ENCODE measurements around the gene BTBD2. TPM values are rescaled to one million over a fixed set of nuclear protein-coding genes. Genes with fewer than 3 reads are reported as not detected.

Gene BTBD2
- polyA plus RNA-seq, 3 donors = 2.8 to 36.0 (median 3.3) TPM

- Histone ChIP-seq H3K4me3 (replicated peaks in 1 of 3; ENCODE audit: low read depth in 2 of 3, low read length in 3 of 3) (no peak overlapping the region), H3K27ac (ENCODE audit: low read depth in 1 of 2, low read length in 2 of 2) (no peak overlapping the region), H3K36me3 (replicated peaks in 1 of 2; ENCODE audit: control insufficient read depth in 1 of 2, insufficient read depth in 2 of 2, low read length in 2 of 2) (no peaks in the 10 kb centered on the region), H2AFZ (ENCODE audit: insufficient read depth, low read depth, low read length, poor library complexity, severe bottlenecking) (no peak overlapping the region), H4K20me1 (ENCODE audit: insufficient read depth, low read length) (peaks cover 7% of the 10 kb centered on the region), H3K4me2 (replicated peaks; ENCODE audit: extremely low read depth, low read length, poor library complexity, severe bottlenecking) (no peak overlapping the region), H3K9ac (ENCODE audit: insufficient read depth, low read length, poor library complexity, severe bottlenecking) (no peak overlapping the region), H3K79me2 (ENCODE audit: insufficient read depth, low read length) (no peaks in the 10 kb centered on the region), H3K9me3 (replicated peaks in 1 of 2; ENCODE audit: control insufficient read depth in 1 of 2, insufficient read depth in 1 of 2, low read length in 2 of 2) (no peaks in the 10 kb centered on the region), H3K27me3 (ENCODE audit: control insufficient read depth in 2 of 2, insufficient read depth in 2 of 2, low read length in 2 of 2) (no peaks in the 10 kb centered on the region), H3K4me1 (ENCODE audit: control insufficient read depth in 1 of 2, insufficient read depth in 2 of 2, low read length in 2 of 2) (peaks cover 29 to 32% of the 10 kb centered on the region in 2 donors)
- Mint-ChIP-seq H3K4me3 (no peak overlapping the region), H3K9me3 (no peaks in the 10 kb centered on the region), H3K4me1 (peaks cover 25% of the 10 kb centered on the region), H3K27ac (no peak overlapping the region), H3K36me3 (no peaks in the 10 kb centered on the region), H3K27me3 (ENCODE audit: low read depth in 3 of 3) (peaks cover 0 to 1% (median 0%) of the 10 kb centered on the region in 3 donors)
- 93% methylated on average over 12 of the region's 13 CpGs for WGBS (ENCODE audit: insufficient coverage)
- intact Hi-C loops (cut with micrococcal nuclease) = loop anchor here in 1 of 2 donors (5.0 kb wide), 1 partner anchor 33 kb away; the partner anchor contains the start of genes IZUMO4 and MOB3A
- TF ChIP-seq CTCF (IDR thresholded peaks at IDR 0.05) = no peak
- DNase-seq = no peak
These were observed 48.9 kb upstream of the BTBD2 start for GRCh38 chr19:2064395-2064787.

GRCh38 chr19:2063824-2064223 lies 48.3 kb upstream of the BTBD2 start:
- H3K4me2 ChIP-seq (replicated peaks; ENCODE audit: extremely low read depth, low read length, poor library complexity, severe bottlenecking) = no peak overlapping the region
- Mint-ChIP-seq H3K4me3 (no peak overlapping the region), H3K9me3 (no peaks in the 10 kb centered on the region), H3K27me3 (ENCODE audit: low read depth in 3 of 3) (peaks cover 0 to 1% (median 0%) of the 10 kb centered on the region in 3 donors), H3K4me1 (peaks cover 21% of the 10 kb centered on the region), H3K27ac (peak overlapping the region in 2 of 7 donors; percentile 30 to 49), H3K36me3 (no peaks in the 10 kb centered on the region)
- no peak overlapping the region for H3K4me3 ChIP-seq (replicated peaks in 1 of 3; ENCODE audit: low read depth in 2 of 3, low read length in 3 of 3)
- H2AFZ ChIP-seq (ENCODE audit: insufficient read depth, low read depth, low read length, poor library complexity, severe bottlenecking) = no peak overlapping the region
- H3K9me3 ChIP-seq (replicated peaks in 1 of 2; ENCODE audit: control insufficient read depth in 1 of 2, insufficient read depth in 1 of 2, low read length in 2 of 2) = no peaks in the 10 kb centered on the region
- no peak for DNase-seq
- no peaks in the 10 kb centered on the region for H3K27me3 ChIP-seq (ENCODE audit: control insufficient read depth in 2 of 2, insufficient read depth in 2 of 2, low read length in 2 of 2)
- intact Hi-C loops (cut with micrococcal nuclease) = loop anchor here in 1 of 2 donors (5.0 kb wide), 1 partner anchor 33 kb away; the partner anchor contains the start of genes IZUMO4 and MOB3A
- peaks cover 2% of the 10 kb centered on the region for H4K20me1 ChIP-seq (ENCODE audit: insufficient read depth, low read length)
- TF ChIP-seq CTCF (IDR thresholded peaks at IDR 0.05) = no peak
- H3K9ac ChIP-seq (ENCODE audit: insufficient read depth, low read length, poor library complexity, severe bottlenecking) = no peak overlapping the region
- H3K4me1 ChIP-seq (ENCODE audit: control insufficient read depth in 1 of 2, insufficient read depth in 2 of 2, low read length in 2 of 2) = peaks cover 27 to 29% of the 10 kb centered on the region in 2 donors
- WGBS (ENCODE audit: insufficient coverage) = 89% methylated on average over 6 of the region's 8 CpGs
- H3K36me3 ChIP-seq (replicated peaks in 1 of 2; ENCODE audit: control insufficient read depth in 1 of 2, insufficient read depth in 2 of 2, low read length in 2 of 2) = no peaks in the 10 kb centered on the region
- H3K79me2 ChIP-seq (ENCODE audit: insufficient read depth, low read length) = no peaks in the 10 kb centered on the region
- H3K27ac ChIP-seq (ENCODE audit: low read depth in 1 of 2, low read length in 2 of 2) = no peak overlapping the region
